Mesenchymal stem cell (in vitro differentiated cells and primary cell): ENCODE results near the gene CCDC14.
A peak's percentile ranks its signal among the peaks of the same experiment; 100 is the strongest.

Experiments
- DNase-seq: peaks from one replicate; pipeline ENCODE4 v3.0.0-alpha.2; 2013
- H2AFZ ChIP-seq: one replicate; pipeline ENCODE4 v1.6.1; 2013; ENCODE audit warnings: low read depth, mild to moderate bottlenecking, control low read depth, inconsistent platforms, low read length, moderate library complexity
- H2AK5ac ChIP-seq: 2 replicates; pipeline ENCODE4 v1.6.1; 2013; ENCODE audit warnings: low read length, moderate library complexity, mild to moderate bottlenecking, inconsistent platforms; ENCODE audit not compliant: severe bottlenecking
- H2BK120ac ChIP-seq: one replicate; pipeline ENCODE4 v1.6.1; 2013; ENCODE audit warnings: low read depth, mild to moderate bottlenecking, inconsistent platforms, low read length, moderate library complexity
- H2BK12ac ChIP-seq, 2 experiments: one replicate each; pipeline ENCODE4 v1.6.1; 2013; ENCODE audit warnings: inconsistent platforms in 2 of 2, low read length in 2 of 2, mild to moderate bottlenecking in 2 of 2, moderate library complexity in 2 of 2, control low read depth in 1 of 2
- H2BK15ac ChIP-seq: one replicate; pipeline ENCODE4 v1.6.1; 2013; ENCODE audit warnings: mild to moderate bottlenecking, low read depth, inconsistent platforms; ENCODE audit not compliant: poor library complexity, severe bottlenecking
- H2BK5ac ChIP-seq: 2 replicates; pipeline ENCODE4 v1.6.1; 2013; ENCODE audit warnings: low read depth, mild to moderate bottlenecking, low read length, control low read depth, inconsistent platforms; ENCODE audit not compliant: poor library complexity, severe bottlenecking
- H3K14ac ChIP-seq, 2 experiments: one replicate each; pipeline ENCODE4 v1.6.1; 2013; ENCODE audit warnings: inconsistent platforms in 2 of 2, low read length in 2 of 2, control low read depth in 1 of 2, mild to moderate bottlenecking in 1 of 2, moderate library complexity in 1 of 2
- H3K18ac ChIP-seq, 2 experiments: one replicate each; pipeline ENCODE4 v1.6.1; 2013; ENCODE audit warnings: inconsistent platforms in 2 of 2, low read length in 2 of 2, control low read depth in 1 of 2, low read depth in 1 of 2, mild to moderate bottlenecking in 1 of 2
- H3K23ac ChIP-seq, 2 experiments: one replicate each; pipeline ENCODE4 v1.6.1; 2013; ENCODE audit warnings: inconsistent platforms in 2 of 2, low read length in 2 of 2, mild to moderate bottlenecking in 2 of 2, moderate library complexity in 2 of 2, control low read depth in 1 of 2
- H3K27ac ChIP-seq: 2 replicates; pipeline ENCODE4 v1.5.1; 2013; ENCODE audit warnings: mild to moderate bottlenecking, moderate library complexity, low read length, control low read depth, inconsistent platforms; ENCODE audit not compliant: poor library complexity, severe bottlenecking
- H3K27me3 ChIP-seq, 2 experiments: 2 replicates each; pipeline versions ENCODE4 v1.6.1 to v1.7.0; 2013; ENCODE audit warnings: low read length in 2 of 2, mild to moderate bottlenecking in 2 of 2, moderate library complexity in 2 of 2, control low read depth in 1 of 2, inconsistent platforms in 1 of 2; ENCODE audit not compliant: control insufficient read depth in 1 of 2, insufficient read depth in 1 of 2
- H3K36me3 ChIP-seq, 2 experiments: 2 replicates each; pipeline versions ENCODE4 v1.6.1 to v1.7.0; 2013; ENCODE audit warnings: low read length in 2 of 2, control low read depth in 1 of 2, inconsistent platforms in 1 of 2, low read depth in 1 of 2, mild to moderate bottlenecking in 1 of 2; ENCODE audit not compliant: insufficient read depth in 2 of 2, control insufficient read depth in 1 of 2
- H3K4ac ChIP-seq, 2 experiments: one replicate each; pipeline ENCODE4 v1.6.1; 2013; ENCODE audit warnings: inconsistent platforms in 2 of 2, low read length in 2 of 2, mild to moderate bottlenecking in 2 of 2, moderate library complexity in 2 of 2, control low read depth in 1 of 2, low read depth in 1 of 2
- H3K4me1 ChIP-seq: 2 replicates; pipeline ENCODE4 v1.6.1; 2013; ENCODE audit warnings: low read depth, low read length, control low read depth; ENCODE audit not compliant: control insufficient read depth, insufficient read depth
- H3K4me2 ChIP-seq: 2 replicates; pipeline ENCODE4 v1.6.1; 2013; ENCODE audit warnings: low read length, mild to moderate bottlenecking, inconsistent platforms; ENCODE audit not compliant: poor library complexity, severe bottlenecking
- H3K4me3 ChIP-seq, 2 experiments: 2 replicates each; pipeline versions ENCODE4 v1.5.1 to v1.7.0; 2013; ENCODE audit warnings: low read length in 2 of 2, mild to moderate bottlenecking in 2 of 2, control low read depth in 1 of 2, low read depth in 1 of 2; ENCODE audit not compliant: insufficient read depth in 1 of 2
- H3K79me1 ChIP-seq: replicated peaks from 2 replicates; pipeline ENCODE4 v1.6.1; 2013; ENCODE audit warnings: mild to moderate bottlenecking, control low read depth, low read length, inconsistent platforms; ENCODE audit not compliant: poor library complexity, severe bottlenecking
- H3K9ac ChIP-seq: 2 replicates; pipeline ENCODE4 v1.7.0; 2013; ENCODE audit warnings: mild to moderate bottlenecking, low read length, moderate library complexity
- H3K9me3 ChIP-seq: 2 replicates; pipeline ENCODE4 v1.7.0; 2013; ENCODE audit warnings: mild to moderate bottlenecking, low read length; ENCODE audit not compliant: control insufficient read depth
- H4K8ac ChIP-seq: one replicate; pipeline ENCODE4 v1.6.1; 2013; ENCODE audit warnings: inconsistent platforms, mild to moderate bottlenecking, low read length, moderate library complexity
- H4K91ac ChIP-seq: one replicate; pipeline ENCODE4 v1.6.1; 2013; ENCODE audit warnings: mild to moderate bottlenecking, low read length, inconsistent platforms
- WGBS: methylation state at CpG from one replicate; pipeline ENCODE4 v1.1.7; 2013; ENCODE audit warnings: mixed read lengths; 5-methylcytosine and 5-hydroxymethylcytosine counted together

CCDC14 gene

GRCh38 chr3:123914829-123915228 lies 46.2 kb downstream of the CCDC14 start:
- Histone ChIP-seq H3K23ac (peak overlapping the region in 1 of 2 experiments; percentile 77), H3K4me2 (no peak overlapping the region), H2BK15ac (no peak overlapping the region), H3K4ac (no peak overlapping the region), H3K9ac (no peak overlapping the region), H2BK12ac (no peak overlapping the region), H3K4me1 (no peaks in the 10 kb centered on the region), H3K36me3 (peaks cover 22 to 28% of the 10 kb centered on the region in 2 experiments), H2AFZ (no peak overlapping the region), H3K27me3 (no peaks in the 10 kb centered on the region), H3K79me1 (peaks cover 12% of the 10 kb centered on the region), H4K8ac (no peak overlapping the region), H2BK5ac (no peak overlapping the region), H3K9me3 (peaks cover 13% of the 10 kb centered on the region), H3K18ac (no peak overlapping the region), H2BK120ac (no peak overlapping the region), H3K14ac (no peak overlapping the region), H2AK5ac (no peak overlapping the region), H3K27ac (no peak overlapping the region), H3K4me3 (no peak overlapping the region), H4K91ac (no peak overlapping the region)
- 75% methylated on average over 5 of the region's 5 CpGs for WGBS
- no peak for DNase-seq

- no peak overlapping the region for H4K91ac ChIP-seq
- WGBS, result 100% methylated on average over 1 of the region's 2 CpGs
These were observed 51.2 kb downstream of the CCDC14 start for GRCh38 chr3:123909785-123910184.

GRCh38 chr3:123907720-123908119 lies 53.3 kb downstream of the CCDC14 start:
- H3K4me3 ChIP-seq, result no peak overlapping the region
- H3K18ac ChIP-seq, result no peak overlapping the region
- no peak overlapping the region for H2BK120ac ChIP-seq
- H3K4ac ChIP-seq, result no peak overlapping the region
- no peak overlapping the region for H3K27ac ChIP-seq
- no peaks in the 10 kb centered on the region for H3K27me3 ChIP-seq
- H2AFZ ChIP-seq, result no peak overlapping the region
- no peak overlapping the region for H3K4me2 ChIP-seq
- H2AK5ac ChIP-seq, result no peak overlapping the region
- peaks cover 8% of the 10 kb centered on the region for H3K9me3 ChIP-seq
- WGBS, result 92% methylated on average over 1 of the region's 2 CpGs
- H3K14ac ChIP-seq, result no peak overlapping the region
- no peak overlapping the region for H2BK12ac ChIP-seq
- DNase-seq, result no peak
- no peak overlapping the region for H3K9ac ChIP-seq
- H2BK15ac ChIP-seq, result no peak overlapping the region
- no peak overlapping the region for H4K91ac ChIP-seq
- no peak overlapping the region for H2BK5ac ChIP-seq
- H3K23ac ChIP-seq, result no peak overlapping the region
- H3K79me1 ChIP-seq, result no peaks in the 10 kb centered on the region
- H3K4me1 ChIP-seq, result no peaks in the 10 kb centered on the region
- no peak overlapping the region for H4K8ac ChIP-seq
- H3K36me3 ChIP-seq, result no peaks in the 10 kb centered on the region

More at GRCh38 chr3:123909785-123910184, 51.2 kb downstream of the CCDC14 start:
- Histone ChIP-seq H2BK12ac (no peak overlapping the region), H3K27ac (no peak overlapping the region), H3K4me2 (no peak overlapping the region), H3K4me3 (no peak overlapping the region), H3K9ac (no peak overlapping the region), H3K79me1 (no peaks in the 10 kb centered on the region), H2AK5ac (no peak overlapping the region), H2AFZ (no peak overlapping the region), H3K27me3 (no peaks in the 10 kb centered on the region), H3K4ac (no peak overlapping the region), H2BK120ac (no peak overlapping the region), H3K9me3 (peaks cover 8% of the 10 kb centered on the region), H3K14ac (no peak overlapping the region), H2BK15ac (no peak overlapping the region), H3K4me1 (no peaks in the 10 kb centered on the region), H3K18ac (no peak overlapping the region), H4K8ac (no peak overlapping the region), H3K36me3 (peaks cover 1 to 8% of the 10 kb centered on the region in 2 experiments), H3K23ac (no peak overlapping the region), H2BK5ac (no peak overlapping the region)
- DNase-seq, result no peak

GRCh38 chr3:123899300-123899865 lies 61.6 kb downstream of the CCDC14 start:
- Histone ChIP-seq H3K23ac (no peak overlapping the region), H3K36me3 (no peaks in the 10 kb centered on the region), H3K79me1 (no peaks in the 10 kb centered on the region), H4K8ac (no peak overlapping the region), H2BK15ac (no peak overlapping the region), H3K4me2 (no peak overlapping the region), H2AFZ (no peak overlapping the region), H3K14ac (no peak overlapping the region), H2BK5ac (no peak overlapping the region), H2BK12ac (no peak overlapping the region), H3K27me3 (no peaks in the 10 kb centered on the region), H3K4me3 (no peak overlapping the region), H3K4ac (no peak overlapping the region), H3K18ac (no peak overlapping the region), H2AK5ac (no peak overlapping the region), H4K91ac (no peak overlapping the region), H3K9ac (no peak overlapping the region), H3K27ac (no peak overlapping the region), H3K9me3 (no peaks in the 10 kb centered on the region), H2BK120ac (no peak overlapping the region), H3K4me1 (no peaks in the 10 kb centered on the region)
- DNase-seq, result no peak
- WGBS, result 86% methylated on average over 5 of the region's 5 CpGs
